Suppressor macrophage (primary cell): ENCODE measurements around the gene CLEC9A.

Experiments used
- DNase-seq, 4 experiments: peaks; one replicate each; pipeline ENCODE4 v3.0.0-alpha.2; 2020 to 2022

CLEC9A gene

DNA sequence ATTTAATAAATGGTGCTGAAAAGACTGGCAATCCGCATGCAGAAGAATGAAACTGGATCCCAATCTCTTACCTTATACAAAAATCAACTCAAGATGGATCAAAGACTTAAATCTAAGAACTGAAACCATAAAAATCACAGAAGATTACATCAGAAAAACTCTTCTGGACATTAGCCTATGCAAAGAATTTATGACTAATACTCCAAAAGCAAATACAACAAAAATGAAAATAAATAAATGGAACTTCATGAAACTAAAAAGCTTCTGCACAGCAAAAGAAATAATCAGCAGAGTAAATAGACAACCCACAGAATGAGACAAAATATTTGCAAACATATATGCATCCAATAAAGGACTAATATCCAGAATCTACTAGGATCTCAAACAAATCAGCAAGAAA is 82.6 kb downstream of the CLEC9A start:
- DNase-seq, result no peak

- DNase-seq, result no peak
These were observed 83.4 kb downstream of the CLEC9A start for GRCh38 chr12:10113920-10114319.

DNA sequence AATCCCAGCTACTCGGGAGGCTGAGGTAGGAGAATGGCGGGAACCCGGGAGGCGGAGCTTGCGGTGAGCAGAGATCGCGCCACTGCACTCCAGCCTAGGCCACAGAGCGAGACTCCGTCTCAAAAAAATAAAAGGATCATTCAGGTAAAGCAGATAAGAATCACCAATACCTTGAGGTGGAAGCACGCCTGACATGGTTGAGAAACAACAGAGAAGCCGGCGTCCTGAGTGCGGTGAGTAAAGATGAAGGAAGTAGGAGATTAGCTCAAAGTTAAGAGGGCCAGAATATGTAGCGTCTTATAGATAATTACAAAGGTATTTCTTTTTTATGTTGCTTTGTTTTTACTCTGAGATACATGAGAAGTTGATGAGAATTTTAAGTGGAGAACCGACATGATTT is 84.8 kb downstream of the CLEC9A start:
- DNase-seq, result no peak
